Mucosa of rectum (tissue), 2 donors: Measurements from ENCODE around the gene USP48.

Source experiments
- H3K27ac ChIP-seq, 2 donors: one replicate each; pipeline ENCODE4 v1.7.0; 2013; ENCODE audit warnings: inconsistent platforms in 2 of 2, low read depth in 2 of 2, low read length in 2 of 2
- H3K27me3 ChIP-seq, 2 donors: one replicate each; pipeline ENCODE4 v1.7.0; 2013; ENCODE audit warnings: low read length in 2 of 2; ENCODE audit not compliant: control insufficient read depth in 2 of 2, insufficient read depth in 2 of 2
- H3K36me3 ChIP-seq, 2 donors: one replicate each; pipeline ENCODE4 v1.7.0; 2013; ENCODE audit warnings: low read length in 2 of 2; ENCODE audit not compliant: control insufficient read depth in 2 of 2, insufficient read depth in 2 of 2
- H3K4me1 ChIP-seq, 2 donors: one replicate each; pipeline ENCODE4 v1.7.0; 2013; ENCODE audit warnings: low read length in 2 of 2, mild to moderate bottlenecking in 1 of 2; ENCODE audit not compliant: control insufficient read depth in 2 of 2, insufficient read depth in 2 of 2
- H3K4me3 ChIP-seq, 2 donors: one replicate each; pipeline ENCODE4 v1.7.0; 2013; ENCODE audit warnings: low read length in 2 of 2
- H3K9ac ChIP-seq, 2 donors: one replicate each; pipeline ENCODE4 v1.7.0; 2013; ENCODE audit warnings: low read length in 2 of 2, low read depth in 1 of 2, mild to moderate bottlenecking in 1 of 2
- H3K9me3 ChIP-seq, 2 donors: one replicate each; pipeline ENCODE4 v1.7.0; 2013; ENCODE audit warnings: low read length in 2 of 2; ENCODE audit not compliant: control insufficient read depth in 2 of 2
- donor health status: healthy.
- donor health status: Normal muscosa, but diverticular disease.

Gene USP48

DNA sequence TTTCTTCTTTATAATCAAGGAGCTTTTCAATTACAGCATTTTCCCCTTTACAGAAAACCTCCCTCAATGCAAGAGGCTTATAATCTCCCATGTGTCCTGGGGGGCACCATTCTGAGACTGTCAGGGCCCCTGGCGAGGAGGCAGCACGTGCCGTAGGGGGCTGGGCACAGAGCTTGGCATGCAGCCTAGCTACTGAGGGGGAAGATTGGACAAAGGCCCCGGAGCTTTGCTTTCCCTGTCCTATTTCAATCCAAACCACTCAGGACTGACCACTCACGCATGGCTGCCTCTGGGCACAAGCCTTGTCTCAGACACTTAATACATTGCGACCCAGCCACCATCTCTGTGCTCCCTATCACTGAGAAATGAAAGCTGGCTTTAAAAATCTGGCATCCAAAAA is 111.0 kb downstream of the USP48 start:
- peaks cover 14% of the 10 kb centered on the region in 2 donors for H3K4me1 ChIP-seq
- no peak overlapping the region for H3K9ac ChIP-seq
- peaks cover 17 to 31% of the 10 kb centered on the region in 2 donors for H3K27me3 ChIP-seq
- H3K4me3 ChIP-seq = no peak overlapping the region
- no peaks in the 10 kb centered on the region for H3K36me3 ChIP-seq
- H3K27ac ChIP-seq = no peak overlapping the region
- H3K9me3 ChIP-seq = no peaks in the 10 kb centered on the region

DNA sequence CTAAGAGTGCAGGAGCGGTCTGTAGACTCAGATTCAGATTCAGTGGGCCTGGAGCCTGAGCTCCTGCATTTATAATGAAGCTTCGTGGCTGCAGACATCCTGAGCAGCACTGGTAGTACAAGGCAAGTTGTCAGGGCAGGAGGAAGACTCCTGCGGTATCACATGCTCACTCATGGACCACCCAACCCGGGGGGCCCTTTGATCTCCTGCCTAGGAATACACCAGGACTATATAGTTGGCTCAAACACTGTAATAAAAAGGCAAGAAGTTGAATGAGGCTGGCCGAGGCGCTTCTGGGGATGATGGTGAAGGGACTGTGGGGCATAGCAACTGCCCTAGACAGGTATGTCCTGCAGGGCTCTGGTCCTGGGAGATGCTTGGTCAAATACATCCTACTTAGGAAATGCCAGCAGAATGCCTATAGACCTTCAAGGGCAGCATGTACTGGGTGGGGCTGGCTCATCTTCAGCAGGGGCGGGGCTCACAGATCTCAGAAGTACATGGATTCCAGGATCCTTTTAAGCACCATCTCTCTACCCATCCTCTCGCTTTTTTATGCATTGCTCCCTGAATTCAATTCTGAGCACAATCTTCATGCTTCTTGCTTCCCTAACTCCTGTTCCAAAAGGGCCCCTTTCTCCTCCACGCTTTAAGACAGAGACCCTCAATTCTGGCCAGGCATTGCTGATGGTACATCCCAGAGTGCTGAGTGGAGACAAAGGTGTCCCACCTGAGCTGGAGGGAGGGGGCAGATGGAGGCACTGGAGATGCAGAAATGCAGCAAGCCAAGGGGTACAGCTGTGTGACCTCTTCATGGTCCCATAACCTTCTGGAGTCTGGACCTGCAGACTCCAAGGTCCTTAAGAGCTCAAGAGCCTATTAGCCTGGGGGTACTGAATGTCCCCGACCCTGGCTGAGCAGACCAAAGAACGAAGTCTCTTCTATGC is 111.7 kb downstream of the USP48 start:
- H3K36me3 ChIP-seq = no peaks in the 10 kb centered on the region
- H3K27me3 ChIP-seq = peaks cover 17 to 35% of the 10 kb centered on the region in 2 donors
- H3K4me3 ChIP-seq = no peak overlapping the region
- H3K27ac ChIP-seq = no peak overlapping the region
- H3K4me1 ChIP-seq = peaks cover 14% of the 10 kb centered on the region in 2 donors
- no peak overlapping the region for H3K9ac ChIP-seq
- no peaks in the 10 kb centered on the region for H3K9me3 ChIP-seq

DNA sequence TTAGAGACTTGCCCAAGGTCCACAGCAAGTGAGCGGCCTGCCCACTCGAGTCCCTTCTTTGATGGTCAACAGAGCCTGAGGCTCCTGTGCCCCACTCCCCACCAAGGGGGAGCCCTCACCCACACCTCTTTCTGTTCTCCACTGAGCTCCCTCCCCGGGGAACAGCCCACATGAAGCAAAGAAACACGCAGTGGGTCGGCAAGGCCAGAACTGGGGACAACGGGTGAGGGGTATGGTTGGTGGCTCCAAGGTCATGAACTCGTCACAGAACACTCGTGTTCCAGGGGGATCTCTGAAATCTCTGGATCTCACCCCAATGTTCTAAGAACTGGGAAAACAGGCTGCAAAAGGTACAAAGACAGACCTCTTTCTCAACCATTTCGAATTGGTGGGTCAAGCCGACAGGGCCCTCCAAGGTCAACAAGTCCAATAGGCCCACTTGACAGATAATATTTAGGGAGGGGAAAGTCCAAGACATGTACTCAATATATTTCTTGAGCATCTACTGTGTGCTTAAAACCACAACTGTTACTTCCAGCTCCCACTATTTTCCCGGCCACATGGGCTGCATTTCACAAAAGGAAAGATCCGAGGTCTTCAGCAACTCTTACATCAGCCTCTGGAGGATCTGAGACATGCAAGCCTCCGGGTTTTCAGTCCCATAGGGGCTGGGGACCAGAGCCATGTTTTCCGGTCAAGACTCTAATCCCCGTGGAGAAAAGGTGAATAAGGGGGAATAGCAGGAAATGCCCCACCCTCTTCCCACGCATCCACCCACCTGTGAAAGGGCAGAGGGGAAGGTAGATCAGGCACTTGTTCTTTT is 112.7 kb downstream of the USP48 start:
- Histone ChIP-seq H3K9ac (peak overlapping the region in 1 of 2 donors; percentile 30), H3K4me1 (peaks cover 14% of the 10 kb centered on the region in 2 donors), H3K27ac (no peak overlapping the region), H3K4me3 (peak overlapping the region in 1 of 2 donors; percentile 20), H3K27me3 (peaks cover 17 to 35% of the 10 kb centered on the region in 2 donors), H3K36me3 (no peaks in the 10 kb centered on the region), H3K9me3 (no peaks in the 10 kb centered on the region)

DNA sequence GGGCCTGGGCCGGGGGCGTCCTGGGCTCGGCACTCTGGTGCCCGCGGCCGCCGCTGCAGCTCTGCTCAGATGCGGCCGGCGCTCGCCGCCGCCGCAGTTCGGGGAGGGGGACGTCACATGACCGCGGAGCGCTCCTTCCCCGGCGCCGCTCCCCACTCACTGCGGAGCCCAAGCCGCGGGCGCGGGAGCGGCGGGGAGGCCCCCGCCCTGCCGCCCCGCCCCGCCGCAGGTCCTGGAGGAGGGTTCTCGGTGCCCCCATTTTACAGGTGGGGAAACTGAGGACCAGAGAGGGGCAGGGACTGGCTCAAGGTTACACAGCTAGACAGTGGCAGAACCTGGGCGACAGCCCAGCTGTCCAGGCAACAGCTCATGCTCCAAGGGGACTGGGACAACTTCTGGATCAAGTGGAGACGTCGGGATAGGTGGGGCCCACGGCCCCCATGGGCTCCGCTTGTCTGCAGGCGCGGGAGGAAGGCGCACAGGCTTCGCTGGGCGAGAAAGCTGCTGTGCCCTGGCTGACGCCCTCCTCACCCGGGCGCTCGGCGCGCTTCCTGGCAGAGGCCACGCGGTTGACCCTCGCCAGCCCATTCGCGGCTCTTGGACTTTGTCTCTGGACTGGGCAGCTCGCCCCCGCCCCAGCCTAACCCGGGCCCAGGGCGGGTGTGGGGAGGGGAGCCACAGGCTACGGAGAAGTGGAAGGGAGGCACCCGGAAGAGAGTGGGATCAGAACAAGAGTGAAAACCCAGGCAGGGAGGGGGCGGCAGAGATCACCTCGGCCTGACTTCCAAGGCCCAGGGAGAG is 113.5 kb downstream of the USP48 start, which contains the start of gene RAP1GAP:
RAP1GAP (minus strand) TSS at position 100 of the 801 bp plus-strand sequence. CDS start 49,325 bp downstream, outside the sequence.
- Histone ChIP-seq H3K36me3 (no peaks in the 10 kb centered on the region), H3K9ac (peak within 1 kb of the TSS in 1 of 2 donors; percentile 30), H3K27me3 (peaks cover 17 to 35% of the 10 kb centered on the region in 2 donors), H3K9me3 (no peaks in the 10 kb centered on the region), H3K4me1 (peaks cover 14% of the 10 kb centered on the region in 2 donors), H3K4me3 (peak within 1 kb of the TSS; percentile 44 to 52), H3K27ac (no peak within 1 kb of the TSS)

DNA sequence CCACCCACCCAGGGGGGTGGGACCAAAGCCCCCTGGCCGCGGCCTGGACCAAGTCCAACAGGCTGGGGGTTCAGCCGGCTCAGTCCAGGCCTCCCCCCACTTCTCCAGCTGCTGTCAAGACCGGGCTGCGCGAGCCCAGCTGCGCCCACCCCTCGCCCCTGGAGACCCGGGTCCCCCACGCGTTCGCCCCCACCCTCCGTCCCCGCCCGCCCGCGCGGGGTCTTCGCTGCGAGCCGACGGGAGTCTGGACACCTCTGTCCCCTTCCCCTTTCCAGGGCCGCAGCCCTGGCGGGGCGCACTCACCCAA is 114.0 kb downstream of the USP48 start:
- Histone ChIP-seq H3K27ac (no peak overlapping the region), H3K4me1 (peaks cover 14% of the 10 kb centered on the region in 2 donors), H3K9me3 (no peaks in the 10 kb centered on the region), H3K36me3 (no peaks in the 10 kb centered on the region), H3K4me3 (peak overlapping the region in 1 of 2 donors; percentile 44), H3K27me3 (peaks cover 17 to 36% of the 10 kb centered on the region in 2 donors), H3K9ac (no peak overlapping the region)

DNA sequence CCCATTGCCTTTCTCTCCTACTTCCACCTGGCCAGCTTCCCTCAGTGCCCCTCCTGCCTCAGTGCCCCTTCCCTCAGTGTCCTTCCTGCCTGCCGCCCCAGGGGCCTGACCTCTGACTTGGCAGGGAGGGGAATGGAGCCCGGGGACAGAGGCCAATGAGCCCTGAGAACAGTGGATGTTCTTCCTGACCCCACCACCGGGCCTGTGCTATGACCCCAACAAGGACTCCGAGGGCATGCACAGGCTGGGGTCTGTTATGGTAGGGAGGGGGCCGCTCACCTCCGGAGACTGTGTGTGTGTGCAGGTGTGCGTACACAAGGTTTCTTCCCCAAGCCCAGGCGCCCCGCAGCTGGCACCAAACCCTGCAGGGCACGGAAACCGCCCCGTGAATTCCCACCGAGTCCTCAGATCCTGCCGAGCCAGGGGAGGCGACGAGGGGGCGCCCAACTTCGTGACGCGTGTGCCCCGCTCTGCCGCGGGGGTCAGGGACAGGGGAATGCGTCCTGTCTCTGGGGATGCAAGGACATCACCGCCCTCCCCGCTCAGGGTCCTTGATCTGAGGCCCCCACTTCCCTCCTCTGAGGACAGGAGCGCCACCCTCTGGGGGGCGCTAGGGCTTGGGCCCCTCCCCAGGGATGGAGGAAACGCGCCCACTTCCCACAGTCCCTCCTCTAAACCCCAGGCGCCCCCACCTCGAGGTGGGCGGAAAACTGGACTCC is 114.6 kb downstream of the USP48 start:
- H3K4me3 ChIP-seq = no peak overlapping the region
- H3K4me1 ChIP-seq = peaks cover 12 to 14% of the 10 kb centered on the region in 2 donors
- H3K9me3 ChIP-seq = no peaks in the 10 kb centered on the region
- H3K9ac ChIP-seq = no peak overlapping the region
- no peak overlapping the region for H3K27ac ChIP-seq
- H3K36me3 ChIP-seq = no peaks in the 10 kb centered on the region
- peaks cover 17 to 39% of the 10 kb centered on the region in 2 donors for H3K27me3 ChIP-seq

DNA sequence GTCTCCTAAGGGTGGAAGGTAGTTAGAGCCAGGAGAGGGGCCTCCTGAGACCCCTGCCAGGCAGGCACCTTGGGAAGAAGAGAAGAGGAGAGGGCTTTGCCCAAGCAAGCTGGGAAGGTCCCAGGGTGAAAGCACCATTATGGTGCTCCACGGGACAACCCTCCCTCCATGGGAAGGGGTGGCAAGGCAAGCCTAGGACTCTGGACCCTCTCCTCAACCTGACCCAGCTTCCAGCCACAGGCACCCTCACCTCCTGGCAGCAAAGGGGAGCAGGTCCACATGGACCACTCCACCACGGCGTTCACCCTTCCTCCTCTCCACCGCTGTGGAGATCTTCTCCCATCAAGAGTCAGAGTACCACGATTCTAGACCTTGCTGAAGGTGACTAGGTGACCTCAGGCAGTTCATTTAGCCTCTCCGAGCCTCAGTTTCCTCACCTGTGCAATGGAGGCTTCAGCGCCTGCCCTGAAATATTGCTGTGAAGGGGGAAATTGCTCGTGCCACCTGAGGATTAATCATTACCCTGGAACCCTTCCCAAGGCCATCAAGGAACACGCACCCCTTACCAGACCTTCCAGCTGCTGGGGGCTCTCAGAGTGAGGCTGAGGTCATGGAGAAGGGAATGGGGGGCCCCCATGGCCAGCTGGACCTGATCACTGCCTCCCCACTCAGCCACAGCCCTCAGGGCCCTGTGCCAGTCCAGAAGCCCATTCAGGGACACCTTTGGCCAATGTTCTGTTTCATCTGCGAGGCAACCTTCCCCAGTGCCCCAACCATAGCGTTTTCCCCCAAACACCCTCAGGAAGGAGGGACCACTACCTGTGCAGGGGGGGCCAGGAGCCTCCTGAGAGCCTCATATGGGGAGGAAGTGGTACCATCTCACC is 115.4 kb downstream of the USP48 start:
- Histone ChIP-seq H3K4me1 (peaks cover 12 to 14% of the 10 kb centered on the region in 2 donors), H3K27ac (no peak overlapping the region), H3K9ac (no peak overlapping the region), H3K36me3 (no peaks in the 10 kb centered on the region), H3K4me3 (no peak overlapping the region), H3K27me3 (peaks cover 17 to 44% of the 10 kb centered on the region in 2 donors), H3K9me3 (no peaks in the 10 kb centered on the region)

DNA sequence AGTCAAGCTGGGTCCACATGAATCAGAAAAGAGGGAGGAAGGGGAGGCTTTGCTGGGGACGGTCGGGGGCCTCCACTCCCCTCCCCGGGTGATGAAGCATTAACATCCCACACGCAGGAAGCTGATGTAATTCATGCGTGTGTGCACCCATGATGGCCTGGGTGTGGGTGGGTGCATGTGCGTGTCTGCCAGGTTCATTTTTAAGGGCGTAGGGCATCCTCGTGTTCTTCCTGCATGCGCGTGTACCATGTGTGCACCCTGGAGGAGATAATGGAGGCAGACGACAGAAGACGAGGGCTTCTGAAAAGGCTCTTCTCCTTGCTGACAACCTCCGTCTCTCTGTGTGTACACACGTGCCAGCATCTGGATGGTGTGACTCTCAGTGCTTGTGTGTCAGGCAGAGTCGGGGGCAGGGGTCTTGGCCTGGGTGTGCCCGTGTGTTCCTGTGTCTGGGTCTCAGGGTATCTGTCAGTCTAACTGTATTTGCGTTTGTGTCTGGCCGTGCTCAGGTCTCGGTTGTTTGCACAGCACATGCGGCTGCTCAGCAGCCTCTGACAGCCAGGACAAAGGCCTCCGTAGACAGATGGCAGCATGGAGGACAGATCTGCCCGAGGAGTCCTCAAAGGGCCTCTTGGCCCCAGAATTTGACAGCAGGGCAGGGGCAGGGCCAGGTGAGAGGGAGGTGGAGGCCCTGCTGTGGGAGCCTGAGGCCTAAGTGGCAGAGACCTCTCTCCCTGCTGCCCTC is 116.2 kb downstream of the USP48 start:
- no peak overlapping the region for H3K4me3 ChIP-seq
- no peaks in the 10 kb centered on the region for H3K36me3 ChIP-seq
- peaks cover 17 to 44% of the 10 kb centered on the region in 2 donors for H3K27me3 ChIP-seq
- peaks cover 12 to 14% of the 10 kb centered on the region in 2 donors for H3K4me1 ChIP-seq
- H3K9me3 ChIP-seq = no peaks in the 10 kb centered on the region
- H3K27ac ChIP-seq = no peak overlapping the region
- H3K9ac ChIP-seq = no peak overlapping the region
